ENCODE results near the gene FLNA.

The FLNA gene

DNA sequence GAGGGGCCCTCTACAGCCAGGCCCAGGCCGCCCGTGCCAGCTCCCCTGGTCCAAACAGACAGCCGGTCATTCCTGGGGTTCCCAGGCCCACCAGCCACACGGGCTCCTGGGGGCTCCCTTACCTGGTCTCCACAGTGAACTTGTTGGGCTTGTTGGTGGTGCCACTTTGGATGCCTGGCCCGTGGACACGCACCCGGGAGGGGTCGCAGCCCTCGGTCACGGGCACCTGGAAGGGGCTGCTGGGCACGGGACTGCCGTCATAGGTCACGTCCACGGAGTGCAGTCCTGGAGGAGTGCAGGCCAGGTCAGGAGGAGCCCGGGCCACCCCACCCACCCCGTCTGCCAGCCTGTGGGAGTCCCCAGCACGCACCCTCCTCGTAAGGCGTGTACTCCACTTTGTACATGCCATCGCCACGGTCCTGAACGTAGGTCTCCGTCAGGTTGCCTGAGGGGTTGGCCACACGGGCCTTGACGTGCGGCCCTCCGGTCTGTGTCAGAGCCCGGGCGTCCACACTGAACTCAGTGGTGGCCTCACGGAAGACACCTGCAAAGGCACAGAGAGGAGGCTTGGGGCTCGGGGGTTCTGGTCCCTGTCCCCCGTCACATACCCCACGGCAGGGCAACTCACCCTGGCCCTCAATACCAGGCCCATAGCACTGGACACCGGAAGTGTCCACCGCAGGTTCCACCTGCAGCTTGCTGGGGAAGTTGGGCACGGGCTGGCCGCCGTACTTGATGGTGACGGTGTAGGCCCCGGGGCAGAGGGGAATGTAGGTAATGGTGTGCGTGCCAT, 14.9 kb downstream of the FLNA start:
- H3K27ac ChIP-seq (ENCODE audit: low read depth, low read length): no peak overlapping the region
- no peak overlapping the region for H3K56ac ChIP-seq (ENCODE audit: low read length)
- H3K27me3 ChIP-seq (ENCODE audit: insufficient read depth, low read length, poor library complexity): no peaks in the 10 kb centered on the region
- H3K9ac ChIP-seq (ENCODE audit: low read length): no peak overlapping the region
- no peaks in the 10 kb centered on the region for H3K79me2 ChIP-seq (ENCODE audit: control insufficient read depth, insufficient read depth, low read length)
- no peak overlapping the region for H3K18ac ChIP-seq (ENCODE audit: low read length)
- no peak overlapping the region for H3K23ac ChIP-seq (ENCODE audit: low read length)
- H3K4me2 ChIP-seq (ENCODE audit: low read length): no peak overlapping the region
- no peak overlapping the region for H4K5ac ChIP-seq (ENCODE audit: low read length)
- no peak overlapping the region for H2BK5ac ChIP-seq (ENCODE audit: low read length)
- DNase-seq: no peak
- no peak overlapping the region for H4K8ac ChIP-seq (ENCODE audit: low read depth, low read length)
- no peak overlapping the region for H3K4ac ChIP-seq (ENCODE audit: low read depth, low read length)
- no peak overlapping the region for H2AK5ac ChIP-seq (ENCODE audit: low read length)
- H3K79me1 ChIP-seq (ENCODE audit: low read length): peaks cover 2% of the 10 kb centered on the region
- H2BK15ac ChIP-seq (replicated peaks; ENCODE audit: low read depth): no peak overlapping the region
- H3K36me3 ChIP-seq (ENCODE audit: control insufficient read depth, insufficient read depth, low read length): peaks cover 29% of the 10 kb centered on the region
- H3K4me1 ChIP-seq (ENCODE audit: control insufficient read depth, low read depth, low read length): no peaks in the 10 kb centered on the region
- WGBS (ENCODE audit: extremely low coverage, insufficient coverage, low lambda C conversion rate): no CpG with 5 or more reads among the region's 41 CpGs
- no peak overlapping the region for H2BK120ac ChIP-seq (ENCODE audit: low read depth, low read length)
- no peak overlapping the region for H3K4me3 ChIP-seq (ENCODE audit: low read length)

DNA sequence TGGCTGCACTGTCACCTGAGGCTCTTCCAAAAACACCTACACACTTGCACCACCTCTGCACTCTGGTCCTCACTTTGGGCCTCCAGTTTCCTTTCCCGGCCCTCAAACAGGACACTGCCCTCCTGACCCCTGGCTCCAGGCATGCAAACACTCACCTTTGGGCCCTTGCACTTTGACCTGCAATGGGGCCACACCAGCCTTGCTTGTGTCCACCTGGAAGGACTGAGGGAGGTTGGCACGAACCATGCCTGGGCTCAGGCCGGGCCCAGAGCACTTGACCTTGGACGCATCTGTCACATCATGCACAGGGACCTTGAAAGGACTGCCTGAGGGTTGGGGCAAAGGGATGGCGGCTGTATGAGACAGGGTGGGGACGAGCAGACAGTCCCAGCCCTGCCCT, 15.6 kb downstream of the FLNA start:
- no peak for DNase-seq
- Histone ChIP-seq H3K4me3 (ENCODE audit: low read length) (no peak overlapping the region), H2BK15ac (replicated peaks; ENCODE audit: low read depth) (no peak overlapping the region), H3K9ac (ENCODE audit: low read length) (no peak overlapping the region), H3K79me1 (ENCODE audit: low read length) (peaks cover 2% of the 10 kb centered on the region), H3K4me2 (ENCODE audit: low read length) (no peak overlapping the region), H3K4ac (ENCODE audit: low read depth, low read length) (no peak overlapping the region), H3K36me3 (ENCODE audit: control insufficient read depth, insufficient read depth, low read length) (peaks cover 31% of the 10 kb centered on the region), H4K5ac (ENCODE audit: low read length) (no peak overlapping the region), H3K56ac (ENCODE audit: low read length) (no peak overlapping the region), H3K18ac (ENCODE audit: low read length) (no peak overlapping the region), H3K27me3 (ENCODE audit: insufficient read depth, low read length, poor library complexity) (no peaks in the 10 kb centered on the region), H2BK5ac (ENCODE audit: low read length) (no peak overlapping the region), H3K79me2 (ENCODE audit: control insufficient read depth, insufficient read depth, low read length) (no peaks in the 10 kb centered on the region), H3K23ac (ENCODE audit: low read length) (no peak overlapping the region), H2BK120ac (ENCODE audit: low read depth, low read length) (no peak overlapping the region), H4K8ac (ENCODE audit: low read depth, low read length) (no peak overlapping the region), H3K4me1 (ENCODE audit: control insufficient read depth, low read depth, low read length) (no peaks in the 10 kb centered on the region), H3K27ac (ENCODE audit: low read depth, low read length) (no peak overlapping the region), H2AK5ac (ENCODE audit: low read length) (no peak overlapping the region)
- no CpG with 5 or more reads among the region's 6 CpGs for WGBS (ENCODE audit: extremely low coverage, insufficient coverage, low lambda C conversion rate)

DNA sequence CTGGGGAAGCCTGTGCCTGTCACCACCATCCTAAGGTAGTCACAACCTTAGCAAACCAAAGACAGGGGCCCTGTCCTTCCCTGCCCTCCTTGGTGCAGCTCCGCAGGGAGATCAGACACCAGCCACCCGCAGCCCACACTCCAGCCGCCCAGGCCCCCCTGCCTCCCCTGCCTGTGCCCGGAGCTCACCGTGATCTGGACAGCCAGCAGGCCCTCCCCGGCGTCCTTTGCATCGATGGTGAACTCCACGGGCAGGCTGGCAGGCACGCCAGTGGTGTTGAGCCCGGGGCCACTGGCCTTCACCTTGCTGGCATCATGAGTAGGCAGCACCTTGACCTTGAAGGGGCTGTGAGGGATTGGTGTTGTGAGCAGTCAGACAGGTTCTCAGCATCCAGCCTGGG, 16.4 kb downstream of the FLNA start:
- Histone ChIP-seq H3K27ac (ENCODE audit: low read depth, low read length) (no peak overlapping the region), H3K23ac (ENCODE audit: low read length) (no peak overlapping the region), H2AK5ac (ENCODE audit: low read length) (no peak overlapping the region), H3K18ac (ENCODE audit: low read length) (no peak overlapping the region), H3K56ac (ENCODE audit: low read length) (no peak overlapping the region), H3K4me1 (ENCODE audit: control insufficient read depth, low read depth, low read length) (no peaks in the 10 kb centered on the region), H3K79me2 (ENCODE audit: control insufficient read depth, insufficient read depth, low read length) (no peaks in the 10 kb centered on the region), H3K9ac (ENCODE audit: low read length) (no peak overlapping the region), H4K5ac (ENCODE audit: low read length) (no peak overlapping the region), H2BK120ac (ENCODE audit: low read depth, low read length) (no peak overlapping the region), H2BK5ac (ENCODE audit: low read length) (no peak overlapping the region), H4K8ac (ENCODE audit: low read depth, low read length) (no peak overlapping the region), H3K4ac (ENCODE audit: low read depth, low read length) (no peak overlapping the region), H3K27me3 (ENCODE audit: insufficient read depth, low read length, poor library complexity) (no peaks in the 10 kb centered on the region), H3K4me2 (ENCODE audit: low read length) (no peak overlapping the region), H2BK15ac (replicated peaks; ENCODE audit: low read depth) (no peak overlapping the region), H3K4me3 (ENCODE audit: low read length) (no peak overlapping the region), H3K36me3 (ENCODE audit: control insufficient read depth, insufficient read depth, low read length) (peaks cover 37% of the 10 kb centered on the region), H3K79me1 (ENCODE audit: low read length) (peaks cover 2% of the 10 kb centered on the region)
- no CpG with 5 or more reads among the region's 11 CpGs for WGBS (ENCODE audit: extremely low coverage, insufficient coverage, low lambda C conversion rate)
- DNase-seq: no peak

DNA sequence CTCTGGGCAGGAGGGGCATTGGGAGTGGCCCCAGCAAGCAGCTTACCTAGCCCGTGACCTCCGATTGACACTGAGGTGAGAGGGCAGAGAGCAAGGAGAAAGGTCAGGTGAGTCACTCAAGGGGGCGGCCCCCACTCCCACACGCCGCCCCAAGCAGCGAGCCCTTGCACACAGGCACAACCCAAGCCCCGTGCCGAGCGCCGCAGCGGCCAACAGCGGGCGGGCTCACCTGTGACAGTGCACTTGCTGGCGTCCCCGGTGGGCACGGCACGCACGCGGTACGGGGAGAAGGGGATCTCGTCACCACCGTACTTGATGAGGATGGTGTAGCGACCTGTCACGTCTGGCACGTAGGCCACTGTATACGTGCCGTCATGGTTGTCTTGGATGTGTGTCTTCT, 17.2 kb downstream of the FLNA start:
- H2BK120ac ChIP-seq (ENCODE audit: low read depth, low read length): no peak overlapping the region
- WGBS (ENCODE audit: extremely low coverage, insufficient coverage, low lambda C conversion rate): no CpG with 5 or more reads among the region's 27 CpGs
- H3K4me2 ChIP-seq (ENCODE audit: low read length): no peak overlapping the region
- no peaks in the 10 kb centered on the region for H3K27me3 ChIP-seq (ENCODE audit: insufficient read depth, low read length, poor library complexity)
- no peak overlapping the region for H2AK5ac ChIP-seq (ENCODE audit: low read length)
- no peak overlapping the region for H3K23ac ChIP-seq (ENCODE audit: low read length)
- no peak overlapping the region for H2BK15ac ChIP-seq (replicated peaks; ENCODE audit: low read depth)
- peaks cover 2% of the 10 kb centered on the region for H3K79me1 ChIP-seq (ENCODE audit: low read length)
- H3K27ac ChIP-seq (ENCODE audit: low read depth, low read length): no peak overlapping the region
- H3K36me3 ChIP-seq (ENCODE audit: control insufficient read depth, insufficient read depth, low read length): peaks cover 36% of the 10 kb centered on the region
- H3K9ac ChIP-seq (ENCODE audit: low read length): no peak overlapping the region
- no peaks in the 10 kb centered on the region for H3K4me1 ChIP-seq (ENCODE audit: control insufficient read depth, low read depth, low read length)
- H2BK5ac ChIP-seq (ENCODE audit: low read length): no peak overlapping the region
- no peak overlapping the region for H3K4ac ChIP-seq (ENCODE audit: low read depth, low read length)
- no peak overlapping the region for H3K56ac ChIP-seq (ENCODE audit: low read length)
- H4K8ac ChIP-seq (ENCODE audit: low read depth, low read length): no peak overlapping the region
- no peak for DNase-seq
- no peak overlapping the region for H4K5ac ChIP-seq (ENCODE audit: low read length)
- H3K4me3 ChIP-seq (ENCODE audit: low read length): no peak overlapping the region
- no peak overlapping the region for H3K18ac ChIP-seq (ENCODE audit: low read length)
- H3K79me2 ChIP-seq (ENCODE audit: control insufficient read depth, insufficient read depth, low read length): no peaks in the 10 kb centered on the region

DNA sequence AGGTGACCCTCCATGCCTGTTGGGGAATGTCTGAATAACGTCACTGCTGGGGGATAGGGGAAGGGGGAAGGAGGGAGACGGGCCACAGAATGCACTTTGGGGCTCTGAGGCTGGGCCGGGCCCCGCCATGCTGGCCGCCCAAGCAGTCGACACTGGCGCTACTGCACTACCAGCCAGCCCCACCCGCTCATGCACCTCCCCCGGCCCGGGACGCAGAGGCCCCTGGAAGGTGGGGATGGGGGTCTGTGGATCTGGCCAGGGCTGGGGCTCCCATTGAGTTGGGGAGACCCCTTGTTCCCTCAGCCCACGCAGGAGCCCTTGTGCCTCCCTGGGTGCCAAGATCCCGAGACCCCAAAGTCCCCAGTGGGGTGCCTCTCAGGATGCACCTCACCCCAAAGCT, 17.8 kb downstream of the FLNA start:
- Histone ChIP-seq H2AK5ac (ENCODE audit: low read length) (no peak overlapping the region), H2BK120ac (ENCODE audit: low read depth, low read length) (no peak overlapping the region), H3K79me1 (ENCODE audit: low read length) (no peaks in the 10 kb centered on the region), H3K79me2 (ENCODE audit: control insufficient read depth, insufficient read depth, low read length) (no peaks in the 10 kb centered on the region), H3K9ac (ENCODE audit: low read length) (no peak overlapping the region), H3K18ac (ENCODE audit: low read length) (no peak overlapping the region), H3K36me3 (ENCODE audit: control insufficient read depth, insufficient read depth, low read length) (peaks cover 31% of the 10 kb centered on the region), H4K5ac (ENCODE audit: low read length) (no peak overlapping the region), H4K8ac (ENCODE audit: low read depth, low read length) (no peak overlapping the region), H2BK5ac (ENCODE audit: low read length) (no peak overlapping the region), H3K4ac (ENCODE audit: low read depth, low read length) (no peak overlapping the region), H3K4me3 (ENCODE audit: low read length) (no peak overlapping the region), H2BK15ac (replicated peaks; ENCODE audit: low read depth) (no peak overlapping the region), H3K56ac (ENCODE audit: low read length) (no peak overlapping the region), H3K27ac (ENCODE audit: low read depth, low read length) (no peak overlapping the region), H3K23ac (ENCODE audit: low read length) (no peak overlapping the region), H3K4me1 (ENCODE audit: control insufficient read depth, low read depth, low read length) (no peaks in the 10 kb centered on the region), H3K4me2 (ENCODE audit: low read length) (no peak overlapping the region), H3K27me3 (ENCODE audit: insufficient read depth, low read length, poor library complexity) (no peaks in the 10 kb centered on the region)
- DNase-seq: no peak
- WGBS (ENCODE audit: extremely low coverage, insufficient coverage, low lambda C conversion rate): no CpG with 5 or more reads among the region's 13 CpGs

DNA sequence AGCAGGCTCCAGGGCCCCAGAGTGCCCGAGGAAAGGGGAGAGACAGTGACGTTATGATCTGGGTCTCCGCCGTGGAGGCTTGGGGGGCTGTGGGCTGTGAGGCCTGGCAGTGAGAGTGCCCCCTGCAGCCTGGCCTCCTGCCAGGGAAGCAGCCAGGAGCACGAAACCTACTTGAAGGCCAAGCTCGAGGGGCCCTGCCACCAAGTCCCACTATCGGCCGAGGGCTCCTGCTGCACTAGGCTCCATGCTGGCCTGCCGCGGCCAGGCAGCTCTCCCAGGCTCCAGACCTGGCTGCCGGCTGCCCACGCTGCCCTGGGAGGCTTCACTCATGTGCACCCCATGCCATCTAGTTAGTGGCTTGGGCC, 18.7 kb downstream of the FLNA start:
- H3K9ac ChIP-seq (ENCODE audit: low read length): no peak overlapping the region
- no peak overlapping the region for H3K18ac ChIP-seq (ENCODE audit: low read length)
- H2AK5ac ChIP-seq (ENCODE audit: low read length): no peak overlapping the region
- H4K8ac ChIP-seq (ENCODE audit: low read depth, low read length): no peak overlapping the region
- no peaks in the 10 kb centered on the region for H3K4me1 ChIP-seq (ENCODE audit: control insufficient read depth, low read depth, low read length)
- no peak overlapping the region for H2BK120ac ChIP-seq (ENCODE audit: low read depth, low read length)
- no peak for DNase-seq
- no peak overlapping the region for H3K4ac ChIP-seq (ENCODE audit: low read depth, low read length)
- H3K27me3 ChIP-seq (ENCODE audit: insufficient read depth, low read length, poor library complexity): no peaks in the 10 kb centered on the region
- H2BK15ac ChIP-seq (replicated peaks; ENCODE audit: low read depth): no peak overlapping the region
- no peak overlapping the region for H2BK5ac ChIP-seq (ENCODE audit: low read length)
- H3K79me2 ChIP-seq (ENCODE audit: control insufficient read depth, insufficient read depth, low read length): no peaks in the 10 kb centered on the region
- H3K23ac ChIP-seq (ENCODE audit: low read length): no peak overlapping the region
- no peaks in the 10 kb centered on the region for H3K79me1 ChIP-seq (ENCODE audit: low read length)
- no peak overlapping the region for H3K56ac ChIP-seq (ENCODE audit: low read length)
- WGBS (ENCODE audit: extremely low coverage, insufficient coverage, low lambda C conversion rate): no CpG with 5 or more reads among the region's 12 CpGs
- no peak overlapping the region for H3K4me3 ChIP-seq (ENCODE audit: low read length)
- H3K36me3 ChIP-seq (ENCODE audit: control insufficient read depth, insufficient read depth, low read length): peaks cover 27% of the 10 kb centered on the region
- H4K5ac ChIP-seq (ENCODE audit: low read length): no peak overlapping the region
- no peak overlapping the region for H3K4me2 ChIP-seq (ENCODE audit: low read length)
- H3K27ac ChIP-seq (ENCODE audit: low read depth, low read length): no peak overlapping the region

Data from mesendoderm (in vitro differentiated cells).